Esophagus squamous epithelium (tissue), 4 donors: ENCODE data around the gene HMMR.

ENCODE experiments used
- POLR2A ChIP-seq, 4 donors: fragments of 450-650 bp; IDR thresholded peaks; one replicate each; pipeline ENCODE4 v1.6.1; 2017; ENCODE audit warnings: antibody characterized with exemption in 4 of 4, mild to moderate bottlenecking in 4 of 4, moderate library complexity in 3 of 4
- TF ChIP-seq, protein P1 (sequence below), 6 experiments: fragments of 450-650 bp in 4 of 6; fragments of 200-600 bp in 2 of 6; sonication (generic) in 2 of 6; IDR thresholded peaks; one replicate each; pipeline ENCODE4 v1.5.1; 2016 to 2019; ENCODE audit warnings: antibody characterized with exemption in 6 of 6, mild to moderate bottlenecking in 4 of 6, moderate library complexity in 4 of 6

DNA sequence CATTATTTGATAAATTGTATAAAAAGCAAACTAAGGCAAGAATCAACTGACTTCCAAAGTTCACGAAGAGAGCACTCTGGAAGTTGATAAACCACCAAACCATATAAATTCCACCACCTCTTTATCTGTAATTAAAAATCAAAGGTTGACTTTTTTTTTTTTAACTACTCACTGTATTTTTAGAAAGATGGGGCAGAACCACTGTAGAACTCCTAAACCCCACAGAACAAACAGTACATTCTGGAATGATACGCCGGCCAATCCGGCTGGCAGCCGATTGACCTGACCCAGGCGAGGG is 23.5 kb upstream of the HMMR start:
- TF ChIP-seq, protein P1, sequence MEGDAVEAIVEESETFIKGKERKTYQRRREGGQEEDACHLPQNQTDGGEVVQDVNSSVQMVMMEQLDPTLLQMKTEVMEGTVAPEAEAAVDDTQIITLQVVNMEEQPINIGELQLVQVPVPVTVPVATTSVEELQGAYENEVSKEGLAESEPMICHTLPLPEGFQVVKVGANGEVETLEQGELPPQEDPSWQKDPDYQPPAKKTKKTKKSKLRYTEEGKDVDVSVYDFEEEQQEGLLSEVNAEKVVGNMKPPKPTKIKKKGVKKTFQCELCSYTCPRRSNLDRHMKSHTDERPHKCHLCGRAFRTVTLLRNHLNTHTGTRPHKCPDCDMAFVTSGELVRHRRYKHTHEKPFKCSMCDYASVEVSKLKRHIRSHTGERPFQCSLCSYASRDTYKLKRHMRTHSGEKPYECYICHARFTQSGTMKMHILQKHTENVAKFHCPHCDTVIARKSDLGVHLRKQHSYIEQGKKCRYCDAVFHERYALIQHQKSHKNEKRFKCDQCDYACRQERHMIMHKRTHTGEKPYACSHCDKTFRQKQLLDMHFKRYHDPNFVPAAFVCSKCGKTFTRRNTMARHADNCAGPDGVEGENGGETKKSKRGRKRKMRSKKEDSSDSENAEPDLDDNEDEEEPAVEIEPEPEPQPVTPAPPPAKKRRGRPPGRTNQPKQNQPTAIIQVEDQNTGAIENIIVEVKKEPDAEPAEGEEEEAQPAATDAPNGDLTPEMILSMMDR (IDR thresholded peaks at IDR 0.05): no peak
- no peak for TF ChIP-seq POLR2A (IDR thresholded peaks at IDR 0.05)
